Endothelial cell of umbilical vein (primary cell): ENCODE measurements around the gene NUP160.

Experiments
- GATA2 ChIP-seq: IDR thresholded peaks from 2 replicates; pipeline ENCODE4 v1.7.0; 2011; ENCODE audit warnings: low read depth, mild to moderate bottlenecking, moderate library complexity, mixed read lengths, low read length; ENCODE audit not compliant: insufficient read length, insufficient read depth
- TF ChIP-seq, protein P1 (sequence below), 2 donors: IDR thresholded peaks; 1 replicate in 1 of 2; 2 replicates in 1 of 2; pipeline ENCODE4 v1.5.1; 2011; ENCODE audit warnings: low read length in 2 of 2, mild to moderate bottlenecking in 2 of 2, moderate library complexity in 2 of 2, control low read depth in 1 of 2, inconsistent platforms in 1 of 2, low read depth in 1 of 2; ENCODE audit not compliant: insufficient read depth in 1 of 2; ENCODE audit errors: extremely low read depth in 1 of 2

DNA sequence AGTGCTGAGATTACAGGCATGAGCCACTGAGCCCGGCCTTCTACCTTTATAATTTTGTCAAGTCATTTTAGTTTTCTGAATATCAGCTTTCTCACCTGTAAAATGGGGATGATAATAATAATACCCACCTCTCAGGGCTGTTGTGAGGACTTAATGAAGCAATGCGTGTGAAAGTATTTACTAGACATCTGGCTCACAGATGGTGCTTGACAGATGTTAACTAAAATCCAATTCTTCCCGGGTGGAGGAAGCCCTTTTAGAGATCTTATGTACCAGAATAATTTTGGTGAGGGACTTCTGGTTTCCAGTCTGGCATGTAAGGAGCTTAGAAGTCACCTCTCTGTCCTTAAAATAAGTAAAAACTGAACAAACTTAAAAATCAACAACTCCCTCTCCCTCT, 43.7 kb upstream of the NUP160 start:
- no peak for TF ChIP-seq GATA2
- TF ChIP-seq, protein P1, sequence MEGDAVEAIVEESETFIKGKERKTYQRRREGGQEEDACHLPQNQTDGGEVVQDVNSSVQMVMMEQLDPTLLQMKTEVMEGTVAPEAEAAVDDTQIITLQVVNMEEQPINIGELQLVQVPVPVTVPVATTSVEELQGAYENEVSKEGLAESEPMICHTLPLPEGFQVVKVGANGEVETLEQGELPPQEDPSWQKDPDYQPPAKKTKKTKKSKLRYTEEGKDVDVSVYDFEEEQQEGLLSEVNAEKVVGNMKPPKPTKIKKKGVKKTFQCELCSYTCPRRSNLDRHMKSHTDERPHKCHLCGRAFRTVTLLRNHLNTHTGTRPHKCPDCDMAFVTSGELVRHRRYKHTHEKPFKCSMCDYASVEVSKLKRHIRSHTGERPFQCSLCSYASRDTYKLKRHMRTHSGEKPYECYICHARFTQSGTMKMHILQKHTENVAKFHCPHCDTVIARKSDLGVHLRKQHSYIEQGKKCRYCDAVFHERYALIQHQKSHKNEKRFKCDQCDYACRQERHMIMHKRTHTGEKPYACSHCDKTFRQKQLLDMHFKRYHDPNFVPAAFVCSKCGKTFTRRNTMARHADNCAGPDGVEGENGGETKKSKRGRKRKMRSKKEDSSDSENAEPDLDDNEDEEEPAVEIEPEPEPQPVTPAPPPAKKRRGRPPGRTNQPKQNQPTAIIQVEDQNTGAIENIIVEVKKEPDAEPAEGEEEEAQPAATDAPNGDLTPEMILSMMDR (IDR thresholded peaks at IDR 0.05; ENCODE audit: extremely low read depth in 1 of 2, insufficient read depth in 1 of 2, low read depth in 1 of 2, low read length in 2 of 2), result no peak
